ENCODE measurements around the gene PMVK. TPM values are rescaled to one million over a fixed set of nuclear protein-coding genes. Genes with fewer than 3 reads are reported as not detected.

The PMVK gene
- total RNA-seq, 1 donor from 2014 or later = 12.5 TPM

DNA sequence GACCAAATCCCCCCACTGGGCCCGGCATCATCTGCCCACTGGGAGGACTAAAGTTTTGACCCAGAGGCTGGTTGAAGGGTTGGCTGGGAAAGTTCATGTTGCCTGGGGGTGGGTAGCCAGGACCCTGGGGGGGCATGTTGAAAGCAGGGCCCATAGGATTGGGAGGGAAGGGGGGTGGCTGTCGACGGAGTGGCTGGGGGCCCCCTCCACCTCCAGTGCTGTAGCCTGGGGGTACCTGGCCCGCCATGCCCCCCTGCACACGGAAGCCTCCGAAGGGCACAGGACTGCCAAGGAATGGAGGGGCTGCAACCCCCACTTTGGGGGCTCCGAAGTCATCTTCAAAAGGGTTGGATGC, 22.9 kb upstream of the PMVK start:
- no peak overlapping the region for H3K4me3 ChIP-seq (ENCODE audit: low read length in 3 of 3)
- peaks cover 59 to 75% (median 61%) of the 10 kb centered on the region in 3 donors for H3K4me1 ChIP-seq (ENCODE audit: control insufficient read depth in 3 of 3, insufficient read depth in 3 of 3, low read length in 3 of 3)
- H3K9ac ChIP-seq (ENCODE audit: low read depth in 1 of 3, low read length in 3 of 3) = no peak overlapping the region
- H3K27ac ChIP-seq (ENCODE audit: low read depth, low read length) = peak overlapping the region; percentile 5
- H3K36me3 ChIP-seq (ENCODE audit: control insufficient read depth in 3 of 3, insufficient read depth in 3 of 3, low read length in 3 of 3) = peaks cover 20 to 33% (median 21%) of the 10 kb centered on the region in 3 donors
- H3K9me3 ChIP-seq (ENCODE audit: control insufficient read depth in 3 of 3, low read length in 3 of 3) = no peaks in the 10 kb centered on the region
- no peaks in the 10 kb centered on the region for H3K27me3 ChIP-seq (ENCODE audit: control insufficient read depth in 3 of 3, insufficient read depth in 3 of 3, low read length in 3 of 3)

DNA sequence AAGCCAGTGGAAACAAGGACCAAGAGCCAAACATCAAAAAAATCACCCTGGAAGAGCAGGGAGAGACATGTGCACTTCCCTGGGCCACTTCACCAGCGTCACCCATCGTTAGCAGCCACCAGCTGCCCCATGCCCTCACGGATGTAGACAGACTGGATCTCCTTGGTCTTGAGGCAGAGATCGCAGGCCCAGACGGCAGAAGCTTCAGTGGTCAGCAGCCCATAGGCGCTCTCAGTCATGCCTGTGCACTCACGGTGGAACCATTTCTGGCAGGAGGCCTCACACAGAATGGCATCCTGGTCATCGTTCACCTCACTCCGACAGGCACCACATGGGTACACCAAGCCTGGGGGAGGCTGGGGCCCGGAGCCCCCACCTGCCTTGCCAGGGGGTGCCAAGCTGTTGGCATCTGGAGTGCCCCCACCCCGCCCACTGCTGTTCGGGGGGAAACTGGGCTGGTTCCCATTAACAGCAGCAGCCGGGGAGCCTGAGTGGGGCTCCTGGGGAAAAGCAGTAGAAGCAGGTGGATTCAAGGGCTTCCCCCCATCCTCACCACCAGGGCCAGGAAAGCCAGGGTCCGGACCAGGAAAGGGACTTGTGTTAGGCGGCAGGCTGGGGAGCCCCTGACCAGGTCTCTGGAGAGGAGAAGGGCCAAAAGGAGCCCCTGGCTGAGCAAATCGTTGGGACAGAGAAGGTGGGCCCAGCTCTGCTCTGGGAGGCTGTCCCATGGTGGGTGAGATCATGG, 22.3 kb upstream of the PMVK start:
- Histone ChIP-seq H3K36me3 (ENCODE audit: control insufficient read depth in 3 of 3, insufficient read depth in 3 of 3, low read length in 3 of 3) (peaks cover 16 to 29% (median 20%) of the 10 kb centered on the region in 3 donors), H3K27ac (ENCODE audit: low read depth, low read length) (peak overlapping the region; percentile 5), H3K9ac (ENCODE audit: low read depth in 1 of 3, low read length in 3 of 3) (peak overlapping the region in 2 of 3 donors; percentile 8 to 40), H3K4me1 (ENCODE audit: control insufficient read depth in 3 of 3, insufficient read depth in 3 of 3, low read length in 3 of 3) (peaks cover 64 to 78% (median 66%) of the 10 kb centered on the region in 3 donors), H3K9me3 (ENCODE audit: control insufficient read depth in 3 of 3, low read length in 3 of 3) (no peaks in the 10 kb centered on the region), H3K4me3 (ENCODE audit: low read length in 3 of 3) (no peak overlapping the region), H3K27me3 (ENCODE audit: control insufficient read depth in 3 of 3, insufficient read depth in 3 of 3, low read length in 3 of 3) (no peaks in the 10 kb centered on the region)

DNA sequence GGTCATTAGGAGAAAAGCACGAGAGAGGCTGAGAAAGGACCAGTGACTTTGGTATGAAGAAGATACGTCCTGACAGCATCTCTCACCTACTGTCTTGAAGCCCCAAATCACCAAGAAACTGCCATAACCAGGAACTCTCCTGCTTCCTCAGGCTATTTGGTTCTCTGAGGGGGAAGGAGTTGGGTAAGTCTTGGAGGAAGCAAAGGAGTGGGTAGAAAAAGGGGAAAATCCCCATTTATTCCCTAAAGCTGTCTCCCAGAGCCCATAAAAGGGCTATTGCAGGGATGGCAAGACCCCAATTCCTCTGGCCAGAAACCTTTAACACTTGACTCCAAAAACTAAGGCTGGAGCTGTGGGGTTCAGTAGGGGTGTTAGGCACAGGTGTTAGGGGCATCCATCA, 21.5 kb upstream of the PMVK start:
- Histone ChIP-seq H3K4me3 (ENCODE audit: low read length in 3 of 3) (no peak overlapping the region), H3K9me3 (ENCODE audit: control insufficient read depth in 3 of 3, low read length in 3 of 3) (no peaks in the 10 kb centered on the region), H3K36me3 (ENCODE audit: control insufficient read depth in 3 of 3, insufficient read depth in 3 of 3, low read length in 3 of 3) (peaks cover 10 to 21% (median 14%) of the 10 kb centered on the region in 3 donors), H3K27me3 (ENCODE audit: control insufficient read depth in 3 of 3, insufficient read depth in 3 of 3, low read length in 3 of 3) (no peaks in the 10 kb centered on the region), H3K9ac (ENCODE audit: low read depth in 1 of 3, low read length in 3 of 3) (peak overlapping the region; percentile 20 to 54 (median 42)), H3K4me1 (ENCODE audit: control insufficient read depth in 3 of 3, insufficient read depth in 3 of 3, low read length in 3 of 3) (peaks cover 66 to 78% (median 73%) of the 10 kb centered on the region in 3 donors), H3K27ac (ENCODE audit: low read depth, low read length) (peak overlapping the region; percentile 1)

DNA sequence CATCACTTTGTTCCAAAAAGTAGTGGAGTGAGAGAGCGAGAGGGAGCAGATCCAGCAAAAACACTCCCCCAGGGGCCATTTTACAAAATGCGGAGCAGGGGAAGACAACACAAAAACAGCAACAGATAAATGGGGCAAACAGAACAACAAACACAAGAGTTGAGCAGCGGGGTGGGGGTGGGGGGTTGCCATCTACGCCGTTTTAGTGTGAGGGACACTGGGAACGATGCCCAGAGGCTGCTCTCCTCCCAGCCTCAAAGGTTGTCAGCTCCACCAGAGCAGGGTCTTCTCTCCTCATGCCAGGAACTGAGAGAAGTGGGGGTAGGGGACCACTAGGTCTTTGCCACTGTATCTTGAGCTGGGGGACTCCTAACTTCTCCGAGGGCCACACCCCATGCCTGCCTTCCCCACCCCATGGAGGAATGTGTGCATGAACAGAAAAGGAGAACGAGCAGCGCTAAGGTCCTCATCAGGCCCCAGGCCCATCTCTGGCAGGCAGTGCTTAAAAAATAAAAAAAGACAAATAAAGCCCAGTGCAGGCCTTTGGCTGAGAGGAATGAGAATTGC, 20.7 kb upstream of the PMVK start:
- Histone ChIP-seq H3K27me3 (ENCODE audit: control insufficient read depth in 3 of 3, insufficient read depth in 3 of 3, low read length in 3 of 3) (no peaks in the 10 kb centered on the region), H3K4me1 (ENCODE audit: control insufficient read depth in 3 of 3, insufficient read depth in 3 of 3, low read length in 3 of 3) (peaks cover 66 to 79% (median 73%) of the 10 kb centered on the region in 3 donors), H3K9ac (ENCODE audit: low read depth in 1 of 3, low read length in 3 of 3) (peak overlapping the region; percentile 78 to 98 (median 90)), H3K36me3 (ENCODE audit: control insufficient read depth in 3 of 3, insufficient read depth in 3 of 3, low read length in 3 of 3) (peaks cover 10 to 23% (median 14%) of the 10 kb centered on the region in 3 donors), H3K4me3 (ENCODE audit: low read length in 3 of 3) (peak overlapping the region; percentile 79 to 95 (median 92)), H3K27ac (ENCODE audit: low read depth, low read length) (peak overlapping the region; percentile 90), H3K9me3 (ENCODE audit: control insufficient read depth in 3 of 3, low read length in 3 of 3) (no peaks in the 10 kb centered on the region)

DNA sequence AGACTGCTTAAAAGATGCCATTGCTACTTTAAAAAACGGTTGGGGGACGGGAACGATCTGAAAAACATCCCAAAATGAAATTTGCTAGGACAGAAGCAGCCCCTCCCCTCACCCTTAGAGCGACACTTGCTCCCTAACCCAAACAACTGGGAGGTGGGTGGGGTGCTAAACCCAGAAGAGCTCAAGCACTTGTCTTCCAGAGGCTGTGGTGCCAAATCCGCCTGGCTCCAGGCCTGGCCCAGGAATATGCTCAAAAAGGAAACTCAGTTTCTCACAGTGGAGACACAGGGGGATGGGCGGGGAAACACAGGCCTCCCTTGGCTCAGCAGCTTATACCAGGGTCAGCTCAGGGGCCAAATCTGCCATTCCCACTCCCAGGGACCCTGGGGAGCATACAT, 20.0 kb upstream of the PMVK start:
- peak overlapping the region; percentile 90 for H3K27ac ChIP-seq (ENCODE audit: low read depth, low read length)
- H3K4me1 ChIP-seq (ENCODE audit: control insufficient read depth in 3 of 3, insufficient read depth in 3 of 3, low read length in 3 of 3) = peaks cover 70 to 83% (median 77%) of the 10 kb centered on the region in 3 donors
- peak overlapping the region; percentile 78 to 98 (median 90) for H3K9ac ChIP-seq (ENCODE audit: low read depth in 1 of 3, low read length in 3 of 3)
- H3K36me3 ChIP-seq (ENCODE audit: control insufficient read depth in 3 of 3, insufficient read depth in 3 of 3, low read length in 3 of 3) = peaks cover 13 to 29% (median 14%) of the 10 kb centered on the region in 3 donors
- H3K9me3 ChIP-seq (ENCODE audit: control insufficient read depth in 3 of 3, low read length in 3 of 3) = no peaks in the 10 kb centered on the region
- no peaks in the 10 kb centered on the region for H3K27me3 ChIP-seq (ENCODE audit: control insufficient read depth in 3 of 3, insufficient read depth in 3 of 3, low read length in 3 of 3)
- H3K4me3 ChIP-seq (ENCODE audit: low read length in 3 of 3) = peak overlapping the region; percentile 79 to 95 (median 92)

DNA sequence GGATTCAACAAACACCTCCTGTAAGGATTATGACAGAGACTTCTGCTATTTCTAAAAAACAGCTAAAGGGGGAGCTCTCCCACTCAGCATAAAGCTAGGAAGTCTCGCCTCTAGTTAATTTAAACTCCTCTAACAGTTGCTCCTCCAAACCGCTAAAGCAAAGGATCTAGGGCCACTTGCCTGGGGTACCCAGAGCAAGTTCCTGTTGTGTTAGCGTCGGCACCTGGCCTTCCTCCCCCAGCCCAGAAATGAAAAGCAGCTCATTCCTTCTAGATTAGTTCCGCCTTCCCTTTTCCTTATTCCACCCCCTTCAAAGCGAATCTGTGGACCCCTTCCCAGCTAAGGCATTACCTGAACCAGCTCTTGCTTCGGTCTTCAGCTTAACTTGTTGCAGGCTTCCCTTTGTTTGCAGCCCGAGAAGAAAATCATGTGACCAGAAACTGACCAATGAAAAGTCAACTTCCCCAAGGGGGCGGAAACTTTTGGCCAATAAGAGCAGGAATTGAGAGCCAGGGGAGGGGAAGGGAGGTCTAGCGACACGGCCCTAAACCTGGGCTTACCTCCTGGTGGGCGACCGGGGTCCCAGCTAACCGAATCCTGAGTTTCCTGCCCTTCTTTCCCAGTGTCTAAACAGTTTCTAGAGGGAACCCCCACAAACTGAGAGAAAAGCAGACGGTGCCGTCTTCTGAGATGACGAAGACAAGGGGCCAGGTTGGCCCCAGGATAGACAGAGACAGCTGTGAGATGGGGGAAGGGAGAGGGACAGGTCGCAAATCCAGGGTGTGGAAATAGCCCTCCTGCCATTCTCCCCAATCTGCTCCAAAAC, 19.4 kb upstream of the PMVK start, which contains the start of gene PBXIP1:
Gene PBXIP1, minus strand, starts transcription at position 382 of the 826 bp plus-strand sequence. CDS start 2,378 bp downstream, outside the sequence.
- peak within 1 kb of the TSS; percentile 90 for H3K27ac ChIP-seq (ENCODE audit: low read depth, low read length)
- no peaks in the 10 kb centered on the region for H3K27me3 ChIP-seq (ENCODE audit: control insufficient read depth in 3 of 3, insufficient read depth in 3 of 3, low read length in 3 of 3)
- H3K9me3 ChIP-seq (ENCODE audit: control insufficient read depth in 3 of 3, low read length in 3 of 3) = no peaks in the 10 kb centered on the region
- H3K9ac ChIP-seq (ENCODE audit: low read depth in 1 of 3, low read length in 3 of 3) = peak within 1 kb of the TSS; percentile 78 to 98 (median 90)
- peaks cover 70 to 88% (median 77%) of the 10 kb centered on the region in 3 donors for H3K4me1 ChIP-seq (ENCODE audit: control insufficient read depth in 3 of 3, insufficient read depth in 3 of 3, low read length in 3 of 3)
- H3K4me3 ChIP-seq (ENCODE audit: low read length in 3 of 3) = peak within 1 kb of the TSS; percentile 79 to 95 (median 92)
- peaks cover 18 to 35% (median 19%) of the 10 kb centered on the region in 3 donors for H3K36me3 ChIP-seq (ENCODE audit: control insufficient read depth in 3 of 3, insufficient read depth in 3 of 3, low read length in 3 of 3)

DNA sequence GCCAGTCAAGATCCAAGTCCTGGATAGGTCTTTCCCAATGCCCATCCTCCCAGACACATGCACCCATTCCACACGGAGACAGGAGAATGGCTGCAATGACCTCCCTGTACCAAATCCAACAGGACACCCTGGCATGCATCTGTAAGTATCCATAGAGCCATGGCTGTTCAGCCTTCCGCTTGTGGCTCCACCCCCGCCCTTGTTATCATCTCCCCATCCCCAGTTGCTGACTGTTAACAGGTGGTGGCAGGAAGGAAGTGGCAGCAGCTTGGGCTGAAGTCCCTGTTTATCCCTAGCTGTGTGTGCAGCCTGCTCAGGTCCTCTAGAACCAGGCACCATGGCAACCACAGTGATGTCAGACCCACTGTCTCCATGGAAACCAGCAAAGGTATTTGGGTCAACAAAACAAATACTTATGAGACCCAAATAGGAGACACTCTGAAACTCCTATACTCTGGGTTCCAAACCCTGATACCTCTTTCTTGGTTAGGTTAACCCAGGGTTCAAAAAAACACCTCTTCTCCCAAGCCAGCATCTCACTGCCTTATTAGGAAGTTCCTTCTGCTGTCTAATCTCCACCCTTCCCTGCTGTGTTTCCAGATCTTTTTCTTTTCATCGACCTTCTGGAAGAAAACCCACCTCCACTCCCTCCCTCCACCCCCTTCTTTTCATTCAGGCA, 18.7 kb upstream of the PMVK start:
- Histone ChIP-seq H3K4me3 (ENCODE audit: low read length in 3 of 3) (peak overlapping the region; percentile 79 to 95 (median 92)), H3K4me1 (ENCODE audit: control insufficient read depth in 3 of 3, insufficient read depth in 3 of 3, low read length in 3 of 3) (peaks cover 64 to 83% (median 72%) of the 10 kb centered on the region in 3 donors), H3K27ac (ENCODE audit: low read depth, low read length) (peak overlapping the region; percentile 90), H3K36me3 (ENCODE audit: control insufficient read depth in 3 of 3, insufficient read depth in 3 of 3, low read length in 3 of 3) (peaks cover 25 to 43% (median 26%) of the 10 kb centered on the region in 3 donors), H3K9me3 (ENCODE audit: control insufficient read depth in 3 of 3, low read length in 3 of 3) (no peaks in the 10 kb centered on the region), H3K9ac (ENCODE audit: low read depth in 1 of 3, low read length in 3 of 3) (peak overlapping the region; percentile 78 to 98 (median 90)), H3K27me3 (ENCODE audit: control insufficient read depth in 3 of 3, insufficient read depth in 3 of 3, low read length in 3 of 3) (no peaks in the 10 kb centered on the region)

DNA sequence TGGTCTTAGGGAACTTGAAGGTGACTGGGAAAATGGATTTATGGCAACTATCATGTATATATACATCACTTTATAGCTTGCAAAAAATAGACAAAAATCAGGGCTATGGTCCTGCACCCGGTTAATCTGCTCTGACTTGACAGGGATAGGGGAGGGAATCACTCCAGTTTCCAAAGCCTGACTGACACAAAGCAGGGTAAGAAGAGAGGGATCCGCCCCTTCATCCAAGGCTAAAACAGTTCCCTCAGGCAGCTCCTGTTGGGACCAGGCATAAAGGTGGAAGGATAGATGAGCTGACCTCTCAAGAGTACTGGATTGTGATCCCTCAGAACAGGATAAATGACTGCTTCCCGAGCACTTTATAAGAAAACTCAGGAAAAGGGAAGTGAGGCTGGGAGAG, 18.0 kb upstream of the PMVK start:
- Histone ChIP-seq H3K4me3 (ENCODE audit: low read length in 3 of 3) (peak overlapping the region; percentile 79 to 95 (median 92)), H3K27me3 (ENCODE audit: control insufficient read depth in 3 of 3, insufficient read depth in 3 of 3, low read length in 3 of 3) (no peaks in the 10 kb centered on the region), H3K9ac (ENCODE audit: low read depth in 1 of 3, low read length in 3 of 3) (peak overlapping the region; percentile 78 to 98 (median 90)), H3K27ac (ENCODE audit: low read depth, low read length) (peak overlapping the region; percentile 90), H3K9me3 (ENCODE audit: control insufficient read depth in 3 of 3, low read length in 3 of 3) (no peaks in the 10 kb centered on the region), H3K36me3 (ENCODE audit: control insufficient read depth in 3 of 3, insufficient read depth in 3 of 3, low read length in 3 of 3) (peaks cover 22 to 41% (median 23%) of the 10 kb centered on the region in 3 donors), H3K4me1 (ENCODE audit: control insufficient read depth in 3 of 3, insufficient read depth in 3 of 3, low read length in 3 of 3) (peaks cover 62 to 83% (median 72%) of the 10 kb centered on the region in 3 donors)

DNA sequence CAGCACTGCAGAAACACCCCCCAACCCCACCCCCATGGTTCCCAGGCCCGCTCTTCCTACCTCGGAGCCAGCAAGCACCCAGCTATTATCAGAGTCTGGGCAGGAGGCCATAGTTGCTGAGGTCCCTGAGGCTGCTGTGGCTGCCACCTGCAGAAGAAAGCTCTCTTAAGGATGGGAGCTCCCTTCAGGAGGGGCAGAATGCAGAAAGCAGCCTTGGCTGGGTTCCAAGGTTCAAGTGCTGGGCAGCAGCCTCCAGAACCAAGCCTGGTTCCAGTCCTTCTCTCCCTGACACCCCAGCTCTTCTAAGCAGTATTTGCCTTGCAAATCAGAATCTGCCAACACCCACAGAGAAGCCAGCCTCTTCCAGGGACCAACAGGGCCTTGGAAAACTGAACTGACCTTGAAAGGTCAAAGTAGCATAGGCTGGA, 17.1 kb upstream of the PMVK start:
- Histone ChIP-seq H3K27ac (ENCODE audit: low read depth, low read length) (peak overlapping the region; percentile 21), H3K36me3 (ENCODE audit: control insufficient read depth in 3 of 3, insufficient read depth in 3 of 3, low read length in 3 of 3) (peaks cover 15 to 35% (median 22%) of the 10 kb centered on the region in 3 donors), H3K4me3 (ENCODE audit: low read length in 3 of 3) (peak overlapping the region; percentile 60 to 95 (median 79)), H3K9me3 (ENCODE audit: control insufficient read depth in 3 of 3, low read length in 3 of 3) (no peaks in the 10 kb centered on the region), H3K27me3 (ENCODE audit: control insufficient read depth in 3 of 3, insufficient read depth in 3 of 3, low read length in 3 of 3) (no peaks in the 10 kb centered on the region), H3K4me1 (ENCODE audit: control insufficient read depth in 3 of 3, insufficient read depth in 3 of 3, low read length in 3 of 3) (peaks cover 59 to 75% (median 69%) of the 10 kb centered on the region in 3 donors), H3K9ac (ENCODE audit: low read depth in 1 of 3, low read length in 3 of 3) (peak overlapping the region; percentile 55 to 61 (median 59))
